ENCODE results near the gene TMEM242. TPM values are rescaled to one million over a fixed set of nuclear protein-coding genes. Genes with fewer than 3 reads are reported as not detected.

Gene TMEM242
- total RNA-seq, 1 experiment from 2014 or later, result 9.3 TPM

DNA sequence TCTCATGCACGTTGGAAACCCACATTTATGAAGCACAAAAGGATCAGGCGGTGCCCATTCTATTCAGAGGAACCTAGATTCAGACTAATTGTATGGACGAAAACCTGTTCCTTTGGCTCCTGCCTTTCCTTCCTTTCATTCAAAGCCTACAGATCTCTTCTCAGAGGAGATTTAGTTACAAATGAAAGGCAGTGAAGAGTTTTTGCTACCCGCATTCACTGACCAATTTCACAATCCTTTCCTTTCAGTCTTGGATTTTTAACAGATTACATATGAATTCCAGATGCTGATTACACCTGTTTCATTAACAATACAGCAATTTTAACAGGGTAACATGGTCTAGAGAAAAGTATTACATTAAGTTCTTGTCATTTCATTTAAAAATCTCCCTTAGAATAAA, 32.0 kb downstream of the TMEM242 start:
- Histone ChIP-seq H3K4me3 (no peak overlapping the region), H3K27me3 (replicated peaks) (no peaks in the 10 kb centered on the region), H3K4me1 (replicated peaks) (no peaks in the 10 kb centered on the region), H3K9me3 (replicated peaks) (no peaks in the 10 kb centered on the region), H3K36me3 (peaks cover 11% of the 10 kb centered on the region), H3K27ac (no peak overlapping the region)
- DNase-seq (ENCODE audit: low read depth in 1 of 2, low spot score in 2 of 2), result no peak

- no peak overlapping the region for H3K27ac ChIP-seq
- H3K27me3 ChIP-seq (replicated peaks), result no peaks in the 10 kb centered on the region
- no peaks in the 10 kb centered on the region for H3K9me3 ChIP-seq (replicated peaks)
- no peak for DNase-seq (ENCODE audit: low read depth in 1 of 2, low spot score in 2 of 2)
- H3K36me3 ChIP-seq, result peaks cover 11% of the 10 kb centered on the region
- H3K4me1 ChIP-seq (replicated peaks), result no peaks in the 10 kb centered on the region
- no peak overlapping the region for H3K4me3 ChIP-seq
Measured at GRCh38 chr6:157290797-157291196, 32.5 kb downstream of the TMEM242 start.

GRCh38 chr6:157289764-157290163, 33.6 kb downstream of the TMEM242 start:
- no peak overlapping the region for H3K27ac ChIP-seq

DNA sequence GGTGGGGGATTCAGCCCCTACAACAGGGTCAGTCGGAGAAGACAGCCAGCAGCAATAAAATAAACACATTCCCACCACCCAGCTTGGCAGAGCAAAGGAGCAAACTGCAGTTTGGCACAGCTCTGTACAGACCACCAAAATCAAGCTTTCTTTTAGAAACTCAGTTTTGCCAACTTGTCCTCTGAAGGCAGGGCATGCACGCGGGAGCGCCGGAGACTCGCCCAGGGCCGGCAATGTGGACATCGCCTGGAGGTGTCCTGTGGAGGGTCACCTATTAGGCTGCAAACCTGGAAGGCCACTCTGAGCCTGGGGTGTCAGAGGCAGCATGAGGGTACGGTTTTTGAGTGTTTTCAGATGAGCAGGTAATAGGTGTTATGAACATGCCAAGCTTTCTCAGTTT, 34.7 kb downstream of the TMEM242 start:
- Histone ChIP-seq H3K4me3 (no peak overlapping the region), H3K27me3 (replicated peaks) (no peaks in the 10 kb centered on the region), H3K9me3 (replicated peaks) (no peaks in the 10 kb centered on the region), H3K4me1 (replicated peaks) (no peaks in the 10 kb centered on the region), H3K27ac (no peak overlapping the region), H3K36me3 (peaks cover 11% of the 10 kb centered on the region)
- DNase-seq (ENCODE audit: low read depth in 1 of 2, low spot score in 2 of 2), result no peak

More at GRCh38 chr6:157289764-157290163, 33.6 kb downstream of the TMEM242 start:
- no peaks in the 10 kb centered on the region for H3K27me3 ChIP-seq (replicated peaks)
- H3K4me3 ChIP-seq, result no peak overlapping the region
- H3K36me3 ChIP-seq, result peaks cover 11% of the 10 kb centered on the region
- H3K9me3 ChIP-seq (replicated peaks), result no peaks in the 10 kb centered on the region
- H3K4me1 ChIP-seq (replicated peaks), result no peaks in the 10 kb centered on the region
- no peak for DNase-seq (ENCODE audit: low read depth in 1 of 2, low spot score in 2 of 2)

GRCh38 chr6:157287923-157288322, 35.4 kb downstream of the TMEM242 start:
- peaks cover 11% of the 10 kb centered on the region for H3K36me3 ChIP-seq
- H3K4me3 ChIP-seq, result no peak overlapping the region
- DNase-seq (ENCODE audit: low read depth in 1 of 2, low spot score in 2 of 2), result no peak
- no peaks in the 10 kb centered on the region for H3K4me1 ChIP-seq (replicated peaks)
- H3K27me3 ChIP-seq (replicated peaks), result no peaks in the 10 kb centered on the region
- H3K9me3 ChIP-seq (replicated peaks), result no peaks in the 10 kb centered on the region
- no peak overlapping the region for H3K27ac ChIP-seq

- peaks cover 10% of the 10 kb centered on the region for H3K36me3 ChIP-seq
- no peaks in the 10 kb centered on the region for H3K27me3 ChIP-seq (replicated peaks)
- no peak for DNase-seq (ENCODE audit: low read depth in 1 of 2, low spot score in 2 of 2)
- no peak overlapping the region for H3K27ac ChIP-seq
- H3K4me3 ChIP-seq, result no peak overlapping the region
- no peaks in the 10 kb centered on the region for H3K4me1 ChIP-seq (replicated peaks)
- no peaks in the 10 kb centered on the region for H3K9me3 ChIP-seq (replicated peaks)
Measured at GRCh38 chr6:157287247-157287850, 36.0 kb downstream of the TMEM242 start.

GRCh38 chr6:157285422-157285779, 37.9 kb downstream of the TMEM242 start:
- no peak overlapping the region for H3K27ac ChIP-seq

DNA sequence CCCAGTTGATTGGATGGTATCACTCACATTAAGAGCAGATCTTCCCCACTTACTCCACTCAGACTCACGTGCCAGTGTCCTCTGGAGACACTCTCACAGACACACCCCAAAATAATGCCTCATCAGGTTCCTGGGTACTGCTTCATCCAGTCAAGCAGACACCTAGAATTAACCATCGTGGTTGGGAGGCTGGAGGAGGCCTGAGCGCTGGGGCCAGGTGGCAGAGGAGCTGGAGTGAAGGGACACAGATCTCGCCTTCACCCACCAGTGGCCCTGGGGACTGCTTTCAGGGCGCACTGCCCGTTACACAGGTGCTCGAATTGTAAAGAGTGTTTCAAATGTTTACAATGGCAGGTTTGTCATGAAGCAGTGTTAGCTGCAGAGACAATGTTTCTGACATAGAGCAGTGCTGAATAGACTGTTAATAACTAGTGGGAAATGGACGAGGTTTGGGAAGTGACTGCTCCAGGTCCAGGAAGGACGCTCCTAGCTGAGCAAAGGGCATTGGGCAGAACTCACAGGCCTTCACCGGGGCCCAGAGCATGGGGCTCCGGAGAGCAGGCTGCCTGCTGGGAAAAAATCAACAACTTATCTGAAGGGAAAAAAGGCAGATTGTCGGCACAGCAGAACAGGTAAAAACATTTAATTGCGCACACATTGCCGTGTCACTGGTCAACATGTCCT, 38.4 kb downstream of the TMEM242 start:
- no peak for DNase-seq (ENCODE audit: low read depth in 1 of 2, low spot score in 2 of 2)
- Histone ChIP-seq H3K4me1 (replicated peaks) (no peaks in the 10 kb centered on the region), H3K27me3 (replicated peaks) (no peaks in the 10 kb centered on the region), H3K36me3 (peaks cover 2% of the 10 kb centered on the region; the same call in 1 of the 2 replicates), H3K27ac (no peak overlapping the region), H3K9me3 (replicated peaks) (no peaks in the 10 kb centered on the region), H3K4me3 (no peak overlapping the region)

More at GRCh38 chr6:157285422-157285779, 37.9 kb downstream of the TMEM242 start:
- H3K4me1 ChIP-seq (replicated peaks), result no peaks in the 10 kb centered on the region
- H3K9me3 ChIP-seq (replicated peaks), result no peaks in the 10 kb centered on the region
- H3K4me3 ChIP-seq, result no peak overlapping the region
- H3K36me3 ChIP-seq, result peaks cover 6% of the 10 kb centered on the region; the same call in 1 of the 2 replicates
- no peak for DNase-seq (ENCODE audit: low read depth in 1 of 2, low spot score in 2 of 2)
- H3K27me3 ChIP-seq (replicated peaks), result no peaks in the 10 kb centered on the region

DNA sequence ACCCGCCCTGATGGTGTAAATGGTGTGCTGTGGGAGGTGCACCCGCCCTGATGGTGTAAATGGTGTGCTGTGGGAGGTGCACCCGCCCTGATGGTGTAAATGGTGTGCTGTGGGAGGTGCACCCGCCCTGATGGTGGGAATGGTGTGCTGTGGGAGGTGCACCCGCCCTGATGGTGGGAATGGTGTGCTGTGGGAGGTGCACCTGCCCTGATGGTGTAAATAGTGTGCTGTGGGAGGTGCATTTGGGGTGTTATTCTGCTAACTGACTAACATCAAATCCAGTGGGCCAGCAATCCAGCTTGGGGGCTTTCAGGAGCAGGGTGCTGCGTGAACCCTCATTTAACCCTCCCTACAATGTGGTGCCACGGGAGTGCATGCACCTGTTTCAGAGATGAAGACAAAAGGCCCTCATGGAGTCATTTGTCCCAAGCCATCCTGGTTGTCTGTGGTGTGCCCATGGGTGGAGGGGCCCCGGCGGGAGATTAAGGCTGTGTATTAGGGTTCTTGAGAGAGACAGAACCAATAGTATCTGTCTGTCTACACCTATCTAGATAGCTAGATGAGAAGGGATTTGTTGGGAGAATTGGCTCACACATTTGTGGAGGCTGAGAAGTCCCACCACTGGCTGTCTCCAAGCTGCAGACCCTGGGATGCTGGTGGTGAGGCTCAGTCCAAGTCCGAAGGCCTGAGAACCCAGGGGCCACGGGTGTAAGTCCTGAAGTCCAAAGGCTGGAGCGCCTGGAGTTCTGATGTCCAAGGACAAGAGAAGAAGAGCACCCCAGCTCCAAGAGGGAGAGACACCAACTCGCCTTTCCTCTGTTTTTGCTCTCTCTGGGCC, 39.2 kb downstream of the TMEM242 start:
- Histone ChIP-seq H3K9me3 (replicated peaks) (no peaks in the 10 kb centered on the region), H3K27ac (no peak overlapping the region), H3K36me3 (no peaks in the 10 kb centered on the region), H3K27me3 (replicated peaks) (no peaks in the 10 kb centered on the region), H3K4me1 (replicated peaks) (no peaks in the 10 kb centered on the region), H3K4me3 (no peak overlapping the region)
- DNase-seq (ENCODE audit: low read depth in 1 of 2, low spot score in 2 of 2), result no peak

GRCh38 chr6:157283330-157283898, 39.9 kb downstream of the TMEM242 start:
- H3K9me3 ChIP-seq (replicated peaks), result no peaks in the 10 kb centered on the region
- no peak overlapping the region for H3K4me3 ChIP-seq
- no peak overlapping the region for H3K27ac ChIP-seq
- DNase-seq (ENCODE audit: low read depth in 1 of 2, low spot score in 2 of 2), result no peak
- H3K27me3 ChIP-seq (replicated peaks), result no peaks in the 10 kb centered on the region
- H3K36me3 ChIP-seq, result no peaks in the 10 kb centered on the region
- no peaks in the 10 kb centered on the region for H3K4me1 ChIP-seq (replicated peaks)

DNA sequence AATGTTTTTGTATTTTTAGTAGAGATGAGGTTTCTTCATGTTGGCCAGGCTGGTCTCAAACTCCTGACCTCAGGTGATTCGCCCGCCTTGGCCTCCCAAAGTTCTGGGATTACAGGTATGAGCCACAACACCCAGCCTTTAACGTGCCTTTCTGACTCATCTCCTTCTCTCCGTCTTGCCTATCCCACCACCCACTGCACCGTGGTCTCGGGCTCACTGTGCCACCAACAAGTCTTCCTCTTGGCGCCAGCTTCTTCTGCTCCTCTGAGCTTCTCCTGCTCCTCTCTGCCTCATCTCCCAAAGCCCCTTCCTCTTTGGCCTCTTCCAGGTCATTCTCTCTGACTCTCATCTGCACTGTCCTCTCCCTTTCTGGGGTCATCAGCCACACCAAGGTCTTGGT, 41.0 kb downstream of the TMEM242 start:
- Histone ChIP-seq H3K4me1 (replicated peaks) (no peaks in the 10 kb centered on the region), H3K27me3 (replicated peaks) (no peaks in the 10 kb centered on the region), H3K27ac (no peak overlapping the region), H3K4me3 (no peak overlapping the region), H3K36me3 (no peaks in the 10 kb centered on the region), H3K9me3 (replicated peaks) (no peaks in the 10 kb centered on the region)
- DNase-seq (ENCODE audit: low read depth in 1 of 2, low spot score in 2 of 2), result no peak

- no peak overlapping the region for H3K4me3 ChIP-seq
- no peaks in the 10 kb centered on the region for H3K27me3 ChIP-seq (replicated peaks)
- H3K9me3 ChIP-seq (replicated peaks), result no peaks in the 10 kb centered on the region
- DNase-seq (ENCODE audit: low read depth in 1 of 2, low spot score in 2 of 2), result no peak
- no peaks in the 10 kb centered on the region for H3K4me1 ChIP-seq (replicated peaks)
- no peaks in the 10 kb centered on the region for H3K36me3 ChIP-seq
- H3K27ac ChIP-seq, result no peak overlapping the region
Measured at GRCh38 chr6:157281570-157281969, 41.7 kb downstream of the TMEM242 start.

- H3K9me3 ChIP-seq (replicated peaks), result no peaks in the 10 kb centered on the region
- no peaks in the 10 kb centered on the region for H3K27me3 ChIP-seq (replicated peaks)
- H3K4me1 ChIP-seq (replicated peaks), result no peaks in the 10 kb centered on the region
- no peaks in the 10 kb centered on the region for H3K36me3 ChIP-seq
- H3K4me3 ChIP-seq, result no peak overlapping the region
- no peak for DNase-seq (ENCODE audit: low read depth in 1 of 2, low spot score in 2 of 2)
- H3K27ac ChIP-seq, result no peak overlapping the region
Measured at GRCh38 chr6:157280947-157281346, 42.4 kb downstream of the TMEM242 start.

- no peaks in the 10 kb centered on the region for H3K9me3 ChIP-seq (replicated peaks)
Measured at GRCh38 chr6:157280157-157280556, 43.2 kb downstream of the TMEM242 start.

More at GRCh38 chr6:157280157-157280556, 43.2 kb downstream of the TMEM242 start:
- DNase-seq (ENCODE audit: low read depth in 1 of 2, low spot score in 2 of 2), result no peak
- Histone ChIP-seq H3K4me3 (no peak overlapping the region), H3K4me1 (replicated peaks) (peaks cover 4% of the 10 kb centered on the region), H3K36me3 (no peaks in the 10 kb centered on the region), H3K27me3 (replicated peaks) (no peaks in the 10 kb centered on the region), H3K27ac (no peak overlapping the region)
